NCI-H2081 (cell line): ENCODE data around the gene DNAJC11.
"Not testable (repeated sequence)": the region's sequence is repeated elsewhere in the genome, so short reads cannot be mapped to it uniquely, and the experiment has no call there.

Experiments
- DNase-seq, 2 experiments: peaks; one replicate each; lab custom pipeline; 2025; lab: John Stamatoyannopoulos, UW

Gene DNAJC11

DNA sequence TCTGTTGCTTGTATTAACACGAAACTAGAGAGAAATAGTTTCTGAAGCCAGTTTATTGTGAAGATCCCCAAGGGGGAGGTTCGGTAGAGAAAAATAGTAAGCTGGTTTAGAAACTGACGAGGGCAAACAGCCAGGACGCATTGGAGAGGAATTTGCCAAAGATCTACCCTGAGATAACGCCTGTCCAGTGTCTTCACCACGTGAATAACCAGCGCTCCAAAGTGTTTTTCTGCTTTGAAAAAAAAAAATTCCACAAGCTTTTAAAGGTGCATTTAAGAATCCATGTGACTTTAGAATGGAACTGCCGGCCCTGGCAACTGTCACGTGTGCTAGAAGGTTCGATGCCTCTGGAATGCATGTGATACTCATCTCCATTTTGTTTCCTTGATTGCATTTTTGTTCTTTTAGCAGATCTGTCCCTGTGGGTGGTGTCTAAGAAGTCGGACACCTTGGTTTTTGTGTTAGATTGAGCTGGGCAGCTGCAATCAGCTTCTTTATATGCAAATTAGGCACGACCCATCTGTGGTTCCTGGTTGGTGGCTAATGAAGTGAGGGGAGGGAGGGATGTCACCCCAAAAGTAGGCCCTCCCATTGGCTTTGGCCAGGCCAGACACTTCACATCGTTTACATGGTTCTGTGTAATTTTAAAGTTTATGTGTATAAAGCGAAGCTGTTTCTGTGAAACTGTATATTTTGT is 78.2 kb downstream of the DNAJC11 start:
- DNase-seq = no peak

DNA sequence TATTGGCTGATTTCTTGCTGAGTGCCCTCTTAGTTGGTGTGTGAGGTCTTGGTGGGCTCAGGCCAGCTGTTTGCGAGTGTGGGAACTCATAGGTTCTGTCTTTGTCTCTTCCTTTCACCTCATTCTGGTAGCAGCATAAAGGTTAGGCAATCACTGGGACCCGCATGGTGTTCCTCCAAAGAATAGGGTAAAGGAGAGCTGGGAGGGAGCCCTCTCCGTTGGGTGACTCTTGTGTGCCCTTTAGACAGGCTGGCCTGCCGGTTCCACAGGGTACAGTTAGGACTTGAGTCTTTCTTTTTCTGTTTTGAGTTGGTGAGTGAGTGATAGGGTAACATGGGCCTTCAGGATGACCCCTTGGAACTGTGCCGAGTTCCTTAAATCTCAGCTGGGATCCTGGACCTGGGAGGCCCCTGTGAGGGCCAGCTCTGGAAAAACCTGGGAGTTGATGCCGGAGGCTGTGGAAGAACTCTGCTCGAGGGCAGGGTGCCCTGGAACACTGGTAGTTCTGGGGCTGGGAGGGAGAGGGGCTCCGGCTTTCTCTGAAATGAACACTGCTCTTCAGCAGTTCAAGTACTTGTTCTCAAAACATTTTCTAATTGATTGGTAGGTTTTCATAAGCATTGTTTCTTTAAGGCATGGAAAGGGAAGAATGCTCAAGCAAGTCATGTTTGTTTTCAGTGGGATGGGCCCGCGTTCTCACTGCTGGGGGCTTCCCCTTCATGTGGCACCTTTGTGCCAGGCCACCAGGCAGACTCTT is 79.0 kb downstream of the DNAJC11 start:
- no peak for DNase-seq

DNA sequence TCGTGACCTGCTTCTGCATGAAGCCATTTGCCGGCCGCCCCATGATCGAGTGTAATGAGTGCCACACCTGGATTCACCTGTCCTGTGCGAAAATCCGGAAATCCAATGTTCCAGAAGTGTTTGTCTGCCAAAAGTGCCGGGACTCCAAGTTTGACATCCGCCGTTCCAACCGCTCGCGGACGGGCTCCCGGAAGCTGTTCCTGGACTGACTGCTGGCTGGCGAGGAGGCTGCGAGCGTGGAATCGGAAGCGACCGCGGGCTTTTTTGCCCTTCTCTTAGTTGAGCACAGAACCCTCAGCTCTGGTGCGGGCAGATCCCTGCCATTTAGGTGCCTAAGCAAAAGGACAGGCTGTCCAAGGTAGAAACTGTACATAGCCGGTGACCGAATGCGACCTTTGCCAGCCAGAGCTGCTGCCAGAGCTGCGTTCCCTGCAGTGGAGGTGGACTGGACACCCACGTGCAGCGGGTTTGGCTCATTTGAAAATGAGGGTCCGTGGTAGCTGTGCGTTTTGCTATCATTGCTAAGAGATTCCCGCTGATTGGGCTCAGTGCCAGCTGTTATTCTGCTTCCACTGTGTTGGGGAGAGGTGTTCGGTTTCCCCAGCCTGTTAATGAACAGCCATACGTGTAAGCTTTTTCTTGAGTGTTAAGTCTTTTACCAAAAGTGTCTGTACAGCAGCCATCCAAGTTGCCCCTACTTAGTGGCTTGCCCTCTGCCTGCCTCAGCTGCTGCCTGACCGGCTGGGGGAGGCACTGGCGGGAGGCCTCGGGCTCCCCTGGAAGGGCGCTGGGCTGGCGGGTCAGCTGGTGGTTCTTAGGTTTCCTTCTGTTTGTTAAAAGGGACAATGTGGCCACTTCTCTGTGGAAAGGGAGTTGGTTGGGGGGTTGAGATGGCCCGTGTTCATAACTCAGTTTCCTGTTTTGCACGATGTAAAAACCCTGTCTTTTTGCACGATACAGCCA is 79.9 kb downstream of the DNAJC11 start:
- DNase-seq = peak in 1 of 2 experiments; percentile 29

DNA sequence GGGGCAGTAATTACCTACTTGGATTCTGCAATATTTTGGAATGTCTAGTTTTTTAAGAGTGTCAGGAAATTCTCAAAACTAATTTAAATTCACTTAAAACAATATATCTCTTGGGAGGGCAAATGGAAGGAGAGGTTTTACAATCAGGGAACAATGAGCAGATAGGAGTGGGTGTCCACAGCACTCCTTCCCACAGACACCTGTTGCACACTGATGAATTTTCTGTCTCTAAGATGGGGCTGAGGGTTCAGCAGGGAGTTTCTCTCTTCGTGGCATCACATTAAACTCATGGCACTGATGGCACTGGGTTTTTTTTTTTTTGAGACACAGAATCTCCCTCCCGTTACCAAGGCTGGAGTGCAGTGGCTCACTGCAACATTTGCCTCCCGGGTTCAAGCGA is 82.6 kb downstream of the DNAJC11 start:
- no peak for DNase-seq

DNA sequence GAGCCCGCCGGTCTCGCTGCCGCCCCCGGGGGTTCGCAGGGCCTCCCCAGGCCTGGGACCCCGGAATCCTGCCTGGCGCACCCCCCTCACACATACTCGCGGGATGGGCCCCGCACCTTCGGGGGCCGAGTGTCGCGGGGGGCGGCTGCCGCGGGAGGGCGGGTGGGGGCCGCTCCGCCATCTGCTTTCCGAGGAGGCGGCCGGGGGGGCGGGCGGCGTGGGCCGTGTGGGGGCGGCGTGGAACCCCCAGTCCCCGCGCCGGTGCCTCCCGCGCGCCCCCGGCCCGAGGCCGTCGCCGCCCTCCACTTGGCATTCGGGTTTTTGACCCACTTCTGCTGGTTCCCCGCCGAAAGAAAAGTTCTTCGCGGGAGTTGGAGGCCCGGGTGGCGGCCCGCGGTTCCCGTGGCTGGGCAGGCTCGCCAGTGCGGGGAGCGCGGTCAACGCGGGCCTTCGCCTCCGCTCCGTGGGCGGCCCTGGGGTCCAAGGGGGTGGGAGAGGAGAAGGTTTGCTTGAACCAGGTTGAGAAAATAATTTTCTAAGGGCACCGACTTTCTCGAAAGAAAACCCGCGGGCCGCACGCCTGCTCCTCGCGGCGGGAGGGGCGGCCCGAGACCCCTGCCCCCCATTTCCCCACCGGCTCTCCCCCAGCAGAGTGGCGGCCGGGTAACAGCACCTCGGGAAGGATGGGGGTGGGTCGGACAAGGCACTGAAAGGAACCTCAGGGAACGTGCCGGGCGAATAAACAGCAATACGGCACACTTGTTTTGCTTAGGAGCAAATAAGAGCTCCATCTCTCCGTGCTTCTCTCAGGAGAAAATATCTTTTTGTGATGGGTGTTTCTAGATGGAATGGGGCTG is 86.5 kb downstream of the DNAJC11 start:
- no peak for DNase-seq

DNA sequence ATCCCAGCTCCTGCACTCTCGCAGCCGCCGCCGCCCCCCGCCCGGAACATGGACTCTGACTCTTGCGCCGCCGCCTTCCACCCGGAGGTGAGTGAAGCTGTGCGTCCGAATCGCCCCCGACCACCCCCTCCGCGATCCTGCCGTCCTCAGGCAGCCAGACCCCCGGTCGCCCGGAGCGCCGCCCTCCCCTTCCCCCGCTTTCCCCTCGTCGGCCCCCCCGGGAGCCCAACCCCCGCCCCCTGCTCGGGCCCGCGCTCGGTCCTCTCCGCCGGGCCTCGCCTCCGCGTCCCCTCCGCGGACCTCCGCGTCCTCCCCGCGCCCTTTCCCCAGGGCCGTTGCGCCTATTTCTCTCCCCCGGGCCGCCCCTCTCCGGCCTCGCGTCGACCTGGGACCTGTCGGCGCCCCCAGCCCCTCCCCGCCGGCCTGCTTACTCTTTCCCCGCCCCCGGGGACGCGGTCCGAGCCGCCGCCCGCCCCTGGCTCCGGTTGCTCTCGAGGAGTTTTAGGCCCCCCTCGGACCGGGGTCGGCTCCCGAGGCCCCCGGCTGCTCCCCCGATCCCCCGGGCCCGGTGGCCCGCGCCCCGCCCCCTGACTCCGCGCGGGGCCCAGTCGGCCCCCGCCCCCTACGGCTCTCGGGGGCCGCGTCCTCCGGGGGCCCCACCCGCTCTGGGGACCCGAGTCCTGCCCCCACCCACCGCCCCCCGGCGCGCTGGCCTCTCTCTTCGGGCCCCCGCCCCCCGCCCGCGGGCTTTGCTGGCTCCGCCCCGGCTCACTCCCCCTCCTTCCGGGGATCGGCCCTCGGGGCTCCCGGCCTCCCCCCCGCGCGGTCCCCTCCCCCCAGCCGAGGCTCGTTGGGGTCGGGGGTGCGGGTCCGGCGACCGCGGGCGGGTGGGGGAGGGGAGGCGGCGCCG is 87.3 kb downstream of the DNAJC11 start:
- peak in 1 of 2 experiments; percentile 21 for DNase-seq

DNA sequence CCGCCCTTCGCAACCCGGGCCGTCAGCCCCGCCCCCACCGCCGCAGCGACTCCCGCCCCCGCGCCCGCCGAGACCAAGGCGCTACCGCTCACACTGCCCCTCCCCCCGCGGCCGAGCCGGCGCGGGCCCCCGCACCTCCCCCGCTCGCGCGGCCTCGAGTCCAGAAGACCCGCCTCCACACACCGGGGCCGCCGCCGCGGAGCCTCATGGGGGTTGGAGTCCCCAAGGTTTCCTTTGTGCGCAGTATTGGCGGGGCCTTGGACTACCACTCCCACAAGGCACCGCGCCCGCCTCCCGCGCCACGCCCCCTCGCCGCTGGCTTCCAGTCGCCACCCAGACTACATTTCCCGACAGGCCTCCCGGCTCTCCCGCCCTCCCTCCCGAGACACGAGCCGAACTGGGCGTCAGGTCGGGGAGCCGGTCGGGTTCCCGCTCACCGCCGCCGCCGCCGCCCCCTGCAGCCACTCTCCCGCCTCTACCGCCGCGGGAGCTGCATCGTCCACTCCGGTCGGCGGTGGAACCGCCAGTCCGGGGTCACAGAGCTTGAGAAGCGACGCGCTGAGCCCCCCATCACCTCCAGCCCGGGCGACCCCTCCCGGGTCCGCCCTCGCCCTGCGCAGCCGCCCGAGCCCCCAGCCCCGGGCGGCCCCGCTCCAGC is 88.1 kb downstream of the DNAJC11 start, which contains the start of gene PHF13:
Gene PHF13 (plus strand): TSS at position 371 of the 658 bp plus-strand sequence. CDS start 336 bp downstream, outside the sequence.
- DNase-seq = peak; percentile 99

DNA sequence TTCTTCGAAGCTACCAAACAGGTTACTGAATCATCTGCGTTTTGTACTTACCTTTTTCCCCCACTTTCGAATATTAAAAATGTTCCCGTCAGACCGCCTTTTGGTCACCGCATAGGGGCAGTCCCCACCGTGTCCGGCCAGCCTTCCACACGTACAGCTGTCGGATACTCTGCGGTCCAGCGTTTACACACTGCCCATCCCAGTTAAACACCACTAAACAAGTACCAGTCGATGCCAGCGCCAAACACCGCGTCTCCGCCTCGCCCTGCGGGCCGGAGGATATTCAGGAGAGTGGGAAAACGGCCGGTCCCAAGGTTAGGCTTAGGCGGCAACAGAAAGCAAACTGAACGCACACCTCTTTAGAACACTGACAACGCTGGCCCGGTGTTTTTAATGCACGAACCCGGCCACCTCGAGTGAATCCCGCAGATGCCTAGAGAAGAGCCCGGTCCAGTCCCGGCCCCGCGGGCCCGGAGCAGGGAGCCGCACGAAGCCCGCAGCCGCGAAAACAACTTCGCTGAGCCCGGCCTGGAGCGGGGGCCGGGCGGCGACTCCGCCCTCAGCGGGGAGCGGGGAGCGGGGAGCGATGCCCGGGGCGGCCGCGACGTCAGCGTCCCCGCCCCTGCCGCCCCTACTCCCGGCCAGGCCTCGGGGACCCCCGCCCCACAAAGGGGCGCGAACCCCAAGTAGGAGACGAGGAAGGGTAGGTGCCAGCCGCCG is 88.8 kb downstream of the DNAJC11 start:
- peak in 1 of 2 experiments; percentile 70 for DNase-seq

DNA sequence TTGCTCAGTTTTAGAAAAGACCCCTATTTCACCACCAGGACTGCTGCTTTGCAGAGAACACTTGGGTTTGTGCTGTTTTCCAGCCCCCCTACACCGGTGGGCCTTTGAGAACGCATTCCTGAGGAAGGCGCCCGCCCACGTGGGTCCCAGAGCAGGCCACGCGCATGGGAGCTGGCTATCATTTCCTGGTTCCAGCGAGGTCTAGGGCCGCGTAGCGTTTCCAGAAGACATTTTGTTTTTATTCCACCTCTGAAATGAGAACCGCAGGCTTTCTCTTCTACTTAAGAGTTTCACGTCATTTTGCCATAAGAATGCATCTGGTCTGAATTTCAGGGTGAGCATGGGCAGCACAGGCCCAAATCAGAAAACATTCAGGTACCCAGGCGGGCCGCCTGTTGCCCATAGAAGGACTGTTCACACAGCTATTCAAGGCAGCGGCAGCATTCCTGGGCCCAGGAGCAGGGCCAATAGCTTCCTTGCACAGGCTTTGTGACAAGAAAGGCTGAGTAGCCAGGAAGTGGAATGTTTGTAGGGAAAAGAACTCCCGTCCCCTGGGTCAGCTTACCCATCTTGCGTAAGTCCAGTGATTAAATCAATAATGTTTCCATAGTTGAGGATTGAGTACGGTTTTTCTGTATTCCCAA is 97.6 kb downstream of the DNAJC11 start:
- no peak for DNase-seq

DNA sequence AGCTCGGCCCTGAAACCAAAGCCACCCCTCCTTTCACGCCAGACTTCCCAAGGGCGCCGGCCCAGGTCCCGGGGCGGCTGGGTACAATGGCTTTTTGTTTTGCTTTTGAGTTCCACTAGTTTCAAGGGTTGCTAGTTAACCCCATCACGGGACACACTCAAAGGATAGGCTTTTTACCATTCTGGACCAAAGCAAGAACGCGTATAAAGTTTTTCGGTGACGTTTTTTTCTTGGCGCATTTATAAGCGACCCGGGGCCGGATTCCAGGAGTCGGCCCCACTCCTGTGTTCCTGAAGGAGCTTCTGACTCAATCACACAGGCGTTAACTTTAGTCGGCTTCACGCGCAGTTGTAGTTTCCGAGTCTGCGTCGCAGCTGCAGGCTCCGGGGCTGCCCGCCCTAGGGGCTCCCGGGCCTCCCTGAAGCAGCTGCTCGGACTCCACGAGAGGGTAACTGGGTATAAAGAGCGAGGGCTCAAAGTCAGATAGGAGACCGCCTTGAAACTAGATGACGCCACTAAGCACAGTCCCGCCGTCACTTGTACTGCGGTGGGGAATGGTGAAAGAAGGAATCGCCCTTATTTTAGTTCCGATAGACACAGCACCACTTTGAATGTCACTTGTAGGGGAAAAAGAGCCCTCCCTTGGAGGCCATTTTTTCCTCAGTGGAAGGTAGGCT is 98.2 kb downstream of the DNAJC11 start:
- no peak for DNase-seq

DNA sequence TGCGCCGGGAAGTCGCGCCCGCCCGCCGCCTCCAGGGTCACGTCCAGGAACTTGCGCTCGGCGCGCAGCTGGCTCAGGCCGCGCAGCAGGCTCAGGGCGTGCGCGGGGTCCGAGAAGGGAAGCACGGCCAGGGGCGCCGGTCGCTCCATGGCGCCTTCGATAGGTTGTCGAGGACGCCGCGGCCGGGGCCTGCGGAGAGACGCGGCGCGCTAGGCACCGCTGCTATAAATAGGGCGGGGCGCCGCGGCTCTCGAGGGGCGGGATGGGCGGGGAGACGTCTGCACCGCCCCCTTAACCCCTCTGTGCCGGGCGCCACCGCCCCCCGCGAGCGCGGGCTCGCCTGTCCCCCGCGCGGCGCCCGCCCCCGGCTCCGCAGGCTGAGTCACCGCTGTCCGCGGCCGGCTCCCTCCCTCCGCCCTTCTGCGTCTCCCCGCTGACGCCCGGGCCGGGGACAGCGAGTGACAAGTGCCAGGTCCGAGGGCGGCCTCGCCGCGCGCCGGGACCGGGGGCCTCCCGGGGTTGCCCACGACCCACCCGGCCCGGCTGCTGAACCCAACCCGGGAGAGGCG is 98.9 kb downstream of the DNAJC11 start, which contains the start of gene KLHL21:
Gene KLHL21 (minus strand): TSS at position 201 of the 569 bp plus-strand sequence. CDS start 52 bp downstream, at position 149.
- DNase-seq = peak; percentile 65 to 77

DNA sequence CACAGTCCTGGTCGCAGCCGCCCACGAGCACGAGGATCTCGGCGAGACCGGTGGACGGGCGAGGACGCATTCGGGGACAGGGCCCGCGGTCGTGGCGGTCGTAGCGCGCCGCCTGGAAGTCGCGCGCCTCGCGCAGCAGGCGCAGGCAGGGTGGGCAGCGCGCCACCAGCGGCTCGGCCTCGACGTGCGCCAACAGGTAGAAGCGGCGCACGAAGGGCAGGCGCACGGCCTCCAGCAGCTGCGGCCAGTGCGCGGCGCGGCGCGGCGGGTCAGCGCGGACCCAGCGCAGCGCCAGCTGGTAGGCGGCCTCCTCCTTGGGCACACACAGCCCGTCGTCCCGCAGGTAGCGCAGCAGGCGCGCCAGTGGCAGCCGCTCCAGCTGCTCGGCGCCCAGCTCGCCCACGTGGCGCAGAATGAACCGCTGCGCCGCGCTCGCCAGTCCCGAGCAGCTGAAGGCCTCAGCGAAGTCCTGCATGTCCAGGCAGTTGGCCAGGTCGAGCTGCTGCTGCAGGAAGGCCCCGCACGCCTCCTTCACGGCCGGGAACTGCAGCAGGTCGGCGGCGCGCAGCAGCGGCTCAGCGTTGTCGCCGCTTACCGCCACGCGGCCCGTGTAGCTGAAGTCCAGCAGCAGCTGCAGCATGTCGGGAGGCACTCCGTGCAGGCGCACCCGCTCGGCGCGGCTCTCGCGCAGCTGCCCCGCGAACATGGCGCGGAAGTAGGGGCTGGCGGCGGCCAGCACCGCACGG is 99.5 kb downstream of the DNAJC11 start:
- DNase-seq = peak; percentile 20 to 74

DNA sequence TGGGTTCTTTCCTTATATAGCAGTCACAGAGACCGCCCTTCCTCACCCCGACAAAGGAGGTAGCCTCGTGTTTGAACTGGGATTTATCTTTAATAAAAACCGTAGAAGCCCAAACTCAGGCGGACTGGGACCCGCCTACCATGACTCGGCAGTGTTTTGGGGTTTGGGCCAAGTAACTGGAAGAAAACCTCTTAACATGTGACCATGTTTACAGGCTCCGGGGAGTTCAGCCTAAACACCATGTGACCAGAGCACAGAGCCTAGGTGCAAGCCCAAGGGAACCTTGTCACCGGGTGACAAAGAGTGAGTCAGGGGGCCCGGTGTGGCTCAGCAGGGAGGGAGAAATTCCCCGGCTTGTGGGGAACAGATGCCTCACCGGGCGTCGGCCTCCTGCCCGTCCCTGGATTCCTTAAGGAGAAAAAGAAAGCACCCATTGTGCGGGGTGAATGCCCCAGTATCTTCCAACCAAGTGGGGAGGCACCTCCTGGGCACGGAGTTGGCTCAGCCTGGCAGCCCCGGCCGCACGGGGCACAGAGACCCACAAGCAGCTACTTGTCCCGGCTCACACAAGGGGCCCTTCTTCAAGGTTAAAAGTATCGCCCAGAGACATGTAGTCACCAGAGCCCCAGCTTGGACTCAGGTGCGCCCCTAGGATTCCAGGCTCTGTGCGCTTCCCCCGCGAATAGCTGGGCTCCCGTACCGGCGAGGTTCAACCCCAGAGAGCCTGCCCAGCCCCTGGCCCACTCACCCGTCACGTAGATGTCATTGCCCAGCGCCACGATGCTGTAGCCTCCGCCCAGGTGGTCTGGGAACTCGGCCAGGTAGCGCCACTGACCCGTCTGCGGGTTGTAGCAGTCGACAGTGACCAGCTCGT is 100.3 kb downstream of the DNAJC11 start:
- peak in 1 of 2 experiments; percentile 66 for DNase-seq

DNA sequence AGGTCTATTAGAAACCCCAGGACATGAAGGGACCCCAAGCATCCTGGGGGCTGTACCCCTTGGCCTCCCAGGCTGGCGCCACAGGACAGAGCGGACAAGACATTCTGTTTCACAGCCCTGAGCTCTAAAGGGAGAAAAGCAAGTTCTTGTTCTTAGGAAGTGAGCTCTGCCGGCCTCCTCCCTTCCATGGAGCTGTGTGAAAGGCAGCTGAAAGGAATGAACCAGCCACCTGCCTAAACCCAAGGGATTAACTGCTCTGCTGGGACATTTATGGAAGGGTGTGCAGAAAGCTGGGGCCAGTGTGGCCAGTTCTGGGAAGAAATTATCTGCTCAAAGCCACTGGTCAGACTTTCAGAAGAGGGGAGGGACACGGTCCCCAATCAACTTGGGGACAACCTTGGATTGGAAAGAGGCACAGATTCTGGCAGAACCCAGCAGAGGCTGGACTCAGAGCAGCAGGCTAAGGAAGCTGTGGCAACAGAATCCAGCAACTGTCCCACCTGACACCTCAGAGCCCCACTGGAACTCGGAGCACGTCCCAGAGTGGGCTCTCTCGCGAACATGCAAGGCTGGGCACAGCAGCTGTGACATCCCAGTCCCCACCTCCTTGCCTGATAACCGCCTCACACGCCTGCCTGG is 101.1 kb downstream of the DNAJC11 start:
- no peak for DNase-seq

DNA sequence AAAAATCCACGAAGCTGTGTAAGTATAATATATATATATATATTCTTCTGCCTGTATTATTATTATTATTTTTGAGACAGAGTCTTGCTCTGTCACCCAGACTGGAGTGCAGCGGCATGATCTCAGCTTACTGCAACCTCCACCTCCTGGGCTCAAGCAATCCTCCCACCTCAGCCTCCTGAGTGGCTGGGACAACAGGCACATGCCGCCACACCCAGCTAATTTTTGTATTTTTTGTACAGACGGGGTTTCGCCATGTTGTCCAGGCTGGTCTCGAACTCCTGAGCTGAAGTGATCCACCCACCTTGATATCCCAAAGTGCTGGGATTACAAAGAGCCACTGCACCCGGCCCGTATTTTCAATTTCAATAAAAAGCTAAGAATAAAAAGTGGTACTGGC is 101.6 kb downstream of the DNAJC11 start:
- DNase-seq = not testable (repeated sequence)
